GM20000 (cell line): ENCODE data around the gene ECPAS.

Experiments used
- DNase-seq: peaks from one replicate; pipeline ENCODE4 v3.0.0; 2012; ENCODE audit warnings: low spot score
- TF ChIP-seq, protein P1 (sequence below): IDR thresholded peaks from 2 replicates; pipeline ENCODE4 v1.5.1; 2012; ENCODE audit warnings: mild to moderate bottlenecking, control low read depth; ENCODE audit errors: extremely low read depth, missing control alignments

Gene ECPAS, protein sequence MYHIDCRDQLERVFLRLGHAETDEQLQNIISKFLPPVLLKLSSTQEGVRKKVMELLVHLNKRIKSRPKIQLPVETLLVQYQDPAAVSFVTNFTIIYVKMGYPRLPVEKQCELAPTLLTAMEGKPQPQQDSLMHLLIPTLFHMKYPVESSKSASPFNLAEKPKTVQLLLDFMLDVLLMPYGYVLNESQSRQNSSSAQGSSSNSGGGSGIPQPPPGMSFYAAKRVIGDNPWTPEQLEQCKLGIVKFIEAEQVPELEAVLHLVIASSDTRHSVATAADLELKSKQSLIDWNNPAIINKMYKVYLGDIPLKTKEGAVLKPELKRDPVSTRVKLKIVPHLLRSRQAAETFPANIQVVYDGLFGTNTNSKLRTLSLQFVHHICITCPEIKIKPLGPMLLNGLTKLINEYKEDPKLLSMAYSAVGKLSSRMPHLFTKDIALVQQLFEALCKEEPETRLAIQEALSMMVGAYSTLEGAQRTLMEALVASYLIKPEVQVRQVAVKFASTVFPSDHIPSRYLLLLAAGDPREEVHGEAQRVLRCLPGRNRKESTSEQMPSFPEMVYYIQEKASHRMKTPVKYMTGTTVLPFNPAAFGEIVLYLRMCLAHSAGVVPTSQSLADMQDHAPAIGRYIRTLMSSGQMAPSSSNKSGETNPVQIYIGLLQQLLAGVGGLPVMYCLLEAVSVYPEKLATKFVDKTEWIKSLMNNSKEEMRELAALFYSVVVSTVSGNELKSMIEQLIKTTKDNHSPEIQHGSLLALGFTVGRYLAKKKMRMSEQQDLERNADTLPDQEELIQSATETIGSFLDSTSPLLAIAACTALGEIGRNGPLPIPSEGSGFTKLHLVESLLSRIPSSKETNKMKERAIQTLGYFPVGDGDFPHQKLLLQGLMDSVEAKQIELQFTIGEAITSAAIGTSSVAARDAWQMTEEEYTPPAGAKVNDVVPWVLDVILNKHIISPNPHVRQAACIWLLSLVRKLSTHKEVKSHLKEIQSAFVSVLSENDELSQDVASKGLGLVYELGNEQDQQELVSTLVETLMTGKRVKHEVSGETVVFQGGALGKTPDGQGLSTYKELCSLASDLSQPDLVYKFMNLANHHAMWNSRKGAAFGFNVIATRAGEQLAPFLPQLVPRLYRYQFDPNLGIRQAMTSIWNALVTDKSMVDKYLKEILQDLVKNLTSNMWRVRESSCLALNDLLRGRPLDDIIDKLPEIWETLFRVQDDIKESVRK (N-terminal part only)

DNA sequence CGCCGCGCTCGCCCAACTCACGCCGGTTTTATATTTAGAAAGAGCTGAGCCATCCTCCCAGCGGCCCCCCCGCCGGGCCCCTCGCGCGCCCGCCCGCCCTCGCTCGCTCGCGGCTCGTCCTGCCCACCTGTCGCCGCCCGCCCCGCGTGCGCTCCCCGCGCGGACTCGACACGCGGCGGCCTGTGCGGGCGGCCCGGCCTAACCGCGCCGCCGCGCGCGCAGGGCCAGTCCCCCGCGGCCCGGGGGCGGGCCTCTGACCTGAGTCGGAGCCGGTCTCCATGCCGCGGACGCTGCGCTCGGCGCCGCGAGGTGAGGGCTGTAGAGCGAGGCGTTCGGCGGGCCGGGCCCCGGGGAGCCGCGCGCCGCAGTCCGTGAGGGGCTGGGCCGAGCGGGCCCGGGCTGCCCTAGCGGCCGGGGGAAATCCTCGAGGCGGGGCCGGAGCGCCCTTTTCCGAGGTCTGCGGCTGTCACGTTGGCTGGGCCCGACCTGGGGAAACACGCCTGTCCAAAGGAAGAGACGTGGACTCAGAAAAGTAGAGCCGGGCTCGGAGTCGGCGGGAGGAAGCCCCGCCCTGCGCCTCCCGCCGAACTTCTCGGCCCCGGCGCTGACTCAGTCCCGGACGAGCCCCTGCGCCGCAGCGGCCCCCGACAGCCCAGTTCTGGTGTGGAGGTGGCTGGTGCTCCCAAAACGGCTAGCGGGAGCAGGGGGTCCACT, at the start of gene ECPAS:
TSS of gene ECPAS (minus strand) at position 526 of the 714 bp plus-strand sequence. CDS start 11,465 bp downstream, outside the sequence.
- TF ChIP-seq, protein P1, sequence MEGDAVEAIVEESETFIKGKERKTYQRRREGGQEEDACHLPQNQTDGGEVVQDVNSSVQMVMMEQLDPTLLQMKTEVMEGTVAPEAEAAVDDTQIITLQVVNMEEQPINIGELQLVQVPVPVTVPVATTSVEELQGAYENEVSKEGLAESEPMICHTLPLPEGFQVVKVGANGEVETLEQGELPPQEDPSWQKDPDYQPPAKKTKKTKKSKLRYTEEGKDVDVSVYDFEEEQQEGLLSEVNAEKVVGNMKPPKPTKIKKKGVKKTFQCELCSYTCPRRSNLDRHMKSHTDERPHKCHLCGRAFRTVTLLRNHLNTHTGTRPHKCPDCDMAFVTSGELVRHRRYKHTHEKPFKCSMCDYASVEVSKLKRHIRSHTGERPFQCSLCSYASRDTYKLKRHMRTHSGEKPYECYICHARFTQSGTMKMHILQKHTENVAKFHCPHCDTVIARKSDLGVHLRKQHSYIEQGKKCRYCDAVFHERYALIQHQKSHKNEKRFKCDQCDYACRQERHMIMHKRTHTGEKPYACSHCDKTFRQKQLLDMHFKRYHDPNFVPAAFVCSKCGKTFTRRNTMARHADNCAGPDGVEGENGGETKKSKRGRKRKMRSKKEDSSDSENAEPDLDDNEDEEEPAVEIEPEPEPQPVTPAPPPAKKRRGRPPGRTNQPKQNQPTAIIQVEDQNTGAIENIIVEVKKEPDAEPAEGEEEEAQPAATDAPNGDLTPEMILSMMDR: no peak
- DNase-seq: peak; percentile 92

DNA sequence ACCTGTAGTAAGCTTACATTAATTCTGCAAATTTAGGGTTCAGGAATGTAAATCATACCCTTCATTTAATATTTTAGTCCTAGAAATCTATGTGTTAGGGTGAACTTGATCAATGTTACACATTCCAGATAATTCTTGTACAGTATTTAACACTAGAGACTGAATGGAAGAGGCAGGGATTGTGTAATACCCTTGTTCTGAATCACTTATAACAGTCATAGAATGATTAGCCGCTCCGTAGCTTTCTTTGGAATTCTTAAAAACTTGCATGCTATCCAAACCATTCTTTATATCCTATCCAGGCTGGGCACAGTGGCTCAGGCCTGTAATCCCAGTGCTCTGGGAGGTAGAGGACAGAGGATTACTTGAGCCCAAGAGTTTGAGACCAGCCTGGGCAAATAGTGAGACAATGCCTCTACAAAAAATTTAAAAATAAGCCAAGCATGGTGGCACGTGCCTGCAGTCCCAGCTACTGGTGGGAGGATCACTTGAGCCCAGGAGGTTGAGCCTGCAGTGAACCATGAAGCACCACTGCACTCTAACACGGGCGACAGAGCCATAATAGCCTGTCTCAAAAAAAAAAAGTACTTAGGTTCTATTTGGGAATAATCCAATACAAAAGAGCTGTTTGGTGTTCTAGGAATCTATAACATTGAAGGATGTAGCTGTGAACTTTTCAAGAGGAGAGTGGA, 49.1 kb upstream of the ECPAS start:
- DNase-seq: no peak
- TF ChIP-seq, protein P1: no peak

DNA sequence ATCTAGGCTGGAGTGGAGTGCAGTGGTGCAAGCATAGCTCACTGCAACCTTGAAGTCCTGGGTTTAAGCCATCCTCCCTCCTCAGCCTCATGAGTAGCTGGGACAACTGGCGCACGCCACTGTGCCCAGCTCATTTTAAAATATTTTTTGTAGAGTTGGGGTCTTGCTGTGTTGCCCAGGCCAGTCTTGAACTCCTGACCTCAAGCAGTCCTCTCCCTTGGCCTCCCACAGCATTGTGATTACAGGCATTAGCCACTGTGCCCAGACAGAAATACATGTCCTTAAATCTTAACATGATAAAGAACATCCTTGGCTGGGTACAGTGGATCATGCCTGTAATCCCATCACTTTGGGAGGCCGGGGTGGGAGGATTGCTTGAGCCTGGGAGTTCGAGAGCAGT, 47.5 kb upstream of the ECPAS start:
- TF ChIP-seq, protein P1: no peak
- DNase-seq: no peak

DNA sequence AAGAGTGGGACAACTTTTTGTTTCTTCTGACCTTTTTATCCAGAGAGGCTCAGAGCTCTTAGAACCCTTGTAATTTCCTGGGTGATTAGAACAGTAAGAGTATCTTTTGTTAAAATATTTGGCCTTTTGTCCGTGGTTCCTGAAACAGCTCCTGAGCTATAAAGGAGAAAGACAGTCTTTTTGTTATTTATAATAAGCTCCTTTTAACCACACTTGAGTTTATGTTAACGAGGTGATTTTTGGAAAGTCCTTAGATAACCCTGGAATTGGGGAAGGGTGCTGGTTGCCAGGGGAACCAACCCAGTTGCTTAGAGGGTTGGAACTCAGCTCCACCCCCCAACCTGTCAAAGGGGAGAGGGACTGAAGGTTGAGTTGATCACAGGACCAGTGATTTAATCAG, 45.6 kb upstream of the ECPAS start:
- DNase-seq: no peak
- TF ChIP-seq, protein P1: no peak

DNA sequence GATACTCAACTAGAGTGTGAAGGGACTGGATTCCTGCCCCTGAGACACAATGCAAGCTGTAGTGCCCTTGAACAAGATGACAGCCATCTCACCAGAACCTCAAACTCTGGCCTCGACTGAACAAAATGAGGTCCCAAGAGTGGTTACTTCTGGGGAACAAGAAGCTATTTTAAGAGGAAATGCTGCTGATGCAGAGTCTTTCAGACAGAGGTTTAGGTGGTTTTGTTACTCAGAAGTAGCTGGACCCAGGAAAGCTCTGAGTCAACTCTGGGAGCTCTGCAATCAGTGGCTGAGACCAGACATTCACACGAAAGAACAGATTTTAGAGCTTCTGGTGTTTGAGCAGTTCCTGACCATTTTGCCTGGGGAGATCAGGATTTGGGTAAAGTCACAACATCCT, 43.2 kb upstream of the ECPAS start:
- TF ChIP-seq, protein P1: no peak
- DNase-seq: no peak
